Transverse colon (tissue), 3 donors: ENCODE results near the gene TMEM14C.

Experiments
- CTCF ChIP-seq, 5 experiments: fragments of 200-600 bp in 3 of 5; fragments of 450-650 bp in 2 of 5; sonication (generic) in 3 of 5; IDR thresholded peaks; 1 replicate in 2 of 5; 2 replicates in 3 of 5; pipeline ENCODE4 v1.5.1; 2016 to 2017; ENCODE audit warnings: antibody characterized with exemption in 5 of 5, inconsistent platforms in 3 of 5, mild to moderate bottlenecking in 2 of 5, moderate library complexity in 1 of 5
- POLR2A ChIP-seq: fragments of 450-650 bp; IDR thresholded peaks from one replicate; pipeline ENCODE4 v1.6.1; 2016; ENCODE audit warnings: antibody characterized with exemption, mild to moderate bottlenecking, moderate library complexity

- TF ChIP-seq CTCF (IDR thresholded peaks at IDR 0.05) = no peak
- TF ChIP-seq POLR2A = no peak
Observed at GRCh38 chr6:10690651-10691445, 32.0 kb upstream of the TMEM14C start.
